ENCODE measurements around the gene CYBA. TPM values are rescaled to one million over a fixed set of nuclear protein-coding genes. Genes with fewer than 3 reads are reported as not detected.

CYBA gene
- total and polyA plus RNA-seq, 9 of the 15 experiments (the other 6 are each of a cell fraction or from before 2014, with no cell fraction given), result 0.34 to 683 (median 93.0) TPM

GRCh38 chr16:88662843-88663606 is 12.2 kb upstream of the CYBA start, which contains the start of gene MVD (continued):
- TF ChIP-seq RFX1 (IDR thresholded peaks at IDR 0.05), result no peak
- TF ChIP-seq EGR1 (conservative IDR thresholded peaks at IDR 0.05), result peak; percentile 69; the same call in 1 of the 2 replicates
- no peak for TF ChIP-seq THAP7 (CRISPR knock-in tag; IDR thresholded peaks at IDR 0.05)
- no peak for TF ChIP-seq ZSCAN29 (IDR thresholded peaks at IDR 0.05)
- TF ChIP-seq CXXC5 (CRISPR knock-in tag; IDR thresholded peaks at IDR 0.05), result peak; percentile 99
- no peak for TF ChIP-seq ZNF639 (CRISPR knock-in tag; conservative IDR thresholded peaks at IDR 0.05 in 1 of 2, IDR thresholded peaks at IDR 0.05 in 1 of 2)
- peak; percentile 97 for TF ChIP-seq SP1 (CRISPR knock-in tag; IDR thresholded peaks at IDR 0.05)
- no peak for TF ChIP-seq HOMEZ (CRISPR knock-in tag; IDR thresholded peaks at IDR 0.05)
- no peak for TF ChIP-seq RAD51 (IDR thresholded peaks at IDR 0.05; ENCODE audit: borderline replicate concordance, low read depth)
- no peak for TF ChIP-seq ZNF311 (CRISPR knock-in tag; IDR thresholded peaks at IDR 0.05)
- TF ChIP-seq ZNF586 (CRISPR knock-in tag; conservative IDR thresholded peaks at IDR 0.05), result no peak
- no peak for TF ChIP-seq PKNOX1 (IDR thresholded peaks at IDR 0.05)
- no peak for TF ChIP-seq ZNF696 (CRISPR knock-in tag; conservative IDR thresholded peaks at IDR 0.05)
- TF ChIP-seq NR1H2 (CRISPR knock-in tag; IDR thresholded peaks at IDR 0.05), result 0 out of 2 replicates have a peak, but pooled peaks have one; percentile 54
- TF ChIP-seq MTA1 (IDR thresholded peaks at IDR 0.05; ENCODE audit: borderline replicate concordance), result no peak
- no peak for TF ChIP-seq ZNF395 (CRISPR knock-in tag; IDR thresholded peaks at IDR 0.05)
- no peak for TF ChIP-seq CLOCK (CRISPR knock-in tag; IDR thresholded peaks at IDR 0.05; ENCODE audit: borderline replicate concordance)
